Stimulated activated naive B cell treated with anti-CD40 and anti-IgM and Interleukin-4, amounts not matched to agents 10 μg/mL and 1 μg/mL and 100 μg/mL, for 72 hours (primary cell): Measurements from ENCODE around the gene PCDH9.
A peak's percentile ranks its signal among the peaks of the same experiment; 100 is the strongest.

Source experiments
- ATAC-seq, 2 donors: fragments of 150-1000 bp; cut with Tn5 transposase; replicated peaks; 2 replicates each; pipeline ENCODE4 v1.10.0; 2021; ENCODE audit warnings: moderate library complexity in 1 of 2
- DNase-seq: peaks from one replicate; pipeline ENCODE4 v3.0.0; 2021
- H3K27ac Mint-ChIP-seq: one replicate; pipeline ENCODE4 v1.8.0; 2022; ENCODE audit warnings: mild to moderate bottlenecking, mixed read lengths
- H3K27me3 Mint-ChIP-seq, 2 donors: one replicate each; pipeline ENCODE4 v1.8.0; 2022; ENCODE audit warnings: mixed read lengths in 2 of 2
- H3K36me3 Mint-ChIP-seq, 2 donors: one replicate each; pipeline ENCODE4 v1.8.0; 2022; ENCODE audit warnings: mixed read lengths in 2 of 2, mild to moderate bottlenecking in 1 of 2
- H3K4me1 Mint-ChIP-seq, 2 donors: one replicate each; pipeline ENCODE4 v1.8.0; 2022; ENCODE audit warnings: mixed read lengths in 2 of 2, mild to moderate bottlenecking in 1 of 2
- H3K4me3 Mint-ChIP-seq, 2 donors: one replicate each; pipeline ENCODE4 v1.8.0; 2022; ENCODE audit warnings: mild to moderate bottlenecking in 2 of 2, mixed read lengths in 2 of 2, moderate library complexity in 1 of 2
- H3K9me3 Mint-ChIP-seq, 2 donors: one replicate each; pipeline ENCODE4 v1.8.0; 2022; ENCODE audit warnings: mixed read lengths in 2 of 2, mild to moderate bottlenecking in 1 of 2

The PCDH9 gene

GRCh38 chr13:67230404-67231288 is 510 bp upstream of the PCDH9 start:
- peak; percentile 96 for DNase-seq
- H3K4me3 Mint-ChIP-seq: no peak overlapping the region
- H3K4me1 Mint-ChIP-seq: peaks cover 7 to 10% of the 10 kb centered on the region in 2 donors
- H3K9me3 Mint-ChIP-seq: no peaks in the 10 kb centered on the region
- ATAC-seq: peak; percentile 89 to 90
- H3K27me3 Mint-ChIP-seq: no peaks in the 10 kb centered on the region
- peaks cover 7 to 11% of the 10 kb centered on the region in 2 donors for H3K36me3 Mint-ChIP-seq
- H3K27ac Mint-ChIP-seq: no peak overlapping the region

GRCh38 chr13:67228916-67229315 is 1.2 kb downstream of the PCDH9 start:
- ATAC-seq (no peak), DNase-seq (no peak)
- Mint-ChIP-seq H3K27ac (no peak overlapping the region), H3K9me3 (no peaks in the 10 kb centered on the region), H3K4me1 (peaks cover 7 to 16% of the 10 kb centered on the region in 2 donors), H3K4me3 (no peak overlapping the region), H3K27me3 (no peaks in the 10 kb centered on the region), H3K36me3 (peaks cover 13 to 14% of the 10 kb centered on the region in 2 donors)

GRCh38 chr13:67228031-67228430 is 2.1 kb downstream of the PCDH9 start:
- ATAC-seq (no peak), DNase-seq (no peak)
- H3K36me3 Mint-ChIP-seq: peaks cover 14% of the 10 kb centered on the region in 2 donors
- no peaks in the 10 kb centered on the region for H3K9me3 Mint-ChIP-seq
- H3K4me1 Mint-ChIP-seq: peaks cover 10 to 17% of the 10 kb centered on the region in 2 donors
- H3K27me3 Mint-ChIP-seq: no peaks in the 10 kb centered on the region
- no peak overlapping the region for H3K4me3 Mint-ChIP-seq
- no peak overlapping the region for H3K27ac Mint-ChIP-seq

- Mint-ChIP-seq H3K27ac (no peak overlapping the region), H3K4me3 (peak overlapping the region; percentile 14 to 36), H3K36me3 (peaks cover 16 to 17% of the 10 kb centered on the region in 2 donors), H3K4me1 (peaks cover 11 to 18% of the 10 kb centered on the region in 2 donors), H3K27me3 (no peaks in the 10 kb centered on the region), H3K9me3 (no peaks in the 10 kb centered on the region)
- ATAC-seq (no peak), DNase-seq (no peak)
Observed at GRCh38 chr13:67227131-67227983, 2.8 kb downstream of the PCDH9 start.

- H3K27ac Mint-ChIP-seq: no peak overlapping the region
- H3K4me1 Mint-ChIP-seq: peaks cover 15 to 18% of the 10 kb centered on the region in 2 donors
- H3K9me3 Mint-ChIP-seq: no peaks in the 10 kb centered on the region
- peak overlapping the region; percentile 14 to 39 for H3K4me3 Mint-ChIP-seq
- H3K36me3 Mint-ChIP-seq: peaks cover 16 to 17% of the 10 kb centered on the region in 2 donors
- H3K27me3 Mint-ChIP-seq: no peaks in the 10 kb centered on the region
- DNase-seq: no peak
- ATAC-seq: no peak
Observed at GRCh38 chr13:67226696-67227095, 3.4 kb downstream of the PCDH9 start.

- peak in 1 of 2 donors; percentile 31 for ATAC-seq
- Mint-ChIP-seq H3K4me1 (peaks cover 18 to 19% of the 10 kb centered on the region in 2 donors), H3K36me3 (peaks cover 14% of the 10 kb centered on the region in 2 donors), H3K27me3 (no peaks in the 10 kb centered on the region), H3K9me3 (no peaks in the 10 kb centered on the region), H3K4me3 (peak overlapping the region; percentile 67 to 71), H3K27ac (peak overlapping the region; percentile 68)
- DNase-seq: no peak
Observed at GRCh38 chr13:67225252-67226159, 4.6 kb downstream of the PCDH9 start.

- DNase-seq (no peak), ATAC-seq (peak; percentile 62 to 67)
- peak overlapping the region; percentile 76 to 77 for H3K4me3 Mint-ChIP-seq
- H3K4me1 Mint-ChIP-seq: peaks cover 18 to 19% of the 10 kb centered on the region in 2 donors
- no peaks in the 10 kb centered on the region for H3K27me3 Mint-ChIP-seq
- no peaks in the 10 kb centered on the region for H3K9me3 Mint-ChIP-seq
- H3K36me3 Mint-ChIP-seq: peaks cover 14% of the 10 kb centered on the region in 2 donors
- H3K27ac Mint-ChIP-seq: peak overlapping the region; percentile 22
Observed at GRCh38 chr13:67224148-67224846, 5.8 kb downstream of the PCDH9 start.

- peak overlapping the region; percentile 76 to 77 for H3K4me3 Mint-ChIP-seq
- peaks cover 14% of the 10 kb centered on the region in 2 donors for H3K36me3 Mint-ChIP-seq
- H3K27me3 Mint-ChIP-seq: no peaks in the 10 kb centered on the region
- peaks cover 18 to 19% of the 10 kb centered on the region in 2 donors for H3K4me1 Mint-ChIP-seq
- ATAC-seq: no peak
- DNase-seq: no peak
- H3K27ac Mint-ChIP-seq: peak overlapping the region; percentile 22
- H3K9me3 Mint-ChIP-seq: no peaks in the 10 kb centered on the region
Observed at GRCh38 chr13:67223742-67224141, 6.4 kb downstream of the PCDH9 start.

GRCh38 chr13:67223024-67223423 is 7.1 kb downstream of the PCDH9 start:
- Mint-ChIP-seq H3K36me3 (peaks cover 14% of the 10 kb centered on the region in 2 donors), H3K9me3 (no peaks in the 10 kb centered on the region), H3K27ac (peak overlapping the region; percentile 83), H3K4me1 (peaks cover 21 to 24% of the 10 kb centered on the region in 2 donors), H3K4me3 (peak overlapping the region; percentile 72 to 76), H3K27me3 (no peaks in the 10 kb centered on the region)
- ATAC-seq (peak in 1 of 2 donors; percentile 47), DNase-seq (no peak)

- no peak overlapping the region for H3K27ac Mint-ChIP-seq
- H3K9me3 Mint-ChIP-seq: no peaks in the 10 kb centered on the region
- peaks cover 21 to 34% of the 10 kb centered on the region in 2 donors for H3K4me1 Mint-ChIP-seq
- ATAC-seq (peak; percentile 86 to 89), DNase-seq (no peak)
- peaks cover 8 to 14% of the 10 kb centered on the region in 2 donors for H3K36me3 Mint-ChIP-seq
- peak overlapping the region; percentile 44 to 65 for H3K4me3 Mint-ChIP-seq
- H3K27me3 Mint-ChIP-seq: no peaks in the 10 kb centered on the region
Observed at GRCh38 chr13:67221630-67222226, 8.4 kb downstream of the PCDH9 start.

- peaks cover 2 to 10% of the 10 kb centered on the region in 2 donors for H3K36me3 Mint-ChIP-seq
- no peaks in the 10 kb centered on the region for H3K27me3 Mint-ChIP-seq
- H3K9me3 Mint-ChIP-seq: no peaks in the 10 kb centered on the region
- ATAC-seq (no peak), DNase-seq (no peak)
- H3K27ac Mint-ChIP-seq: no peak overlapping the region
- peaks cover 15 to 41% of the 10 kb centered on the region in 2 donors for H3K4me1 Mint-ChIP-seq
- H3K4me3 Mint-ChIP-seq: no peak overlapping the region
Observed at GRCh38 chr13:67219113-67219512, 11.0 kb downstream of the PCDH9 start.

GRCh38 chr13:67217880-67218279 is 12.3 kb downstream of the PCDH9 start:
- H3K4me1 Mint-ChIP-seq: peaks cover 12 to 37% of the 10 kb centered on the region in 2 donors
- peaks cover under 1 to 8% of the 10 kb centered on the region in 2 donors for H3K36me3 Mint-ChIP-seq
- no peak overlapping the region for H3K27ac Mint-ChIP-seq
- H3K4me3 Mint-ChIP-seq: no peak overlapping the region
- no peaks in the 10 kb centered on the region for H3K27me3 Mint-ChIP-seq
- H3K9me3 Mint-ChIP-seq: no peaks in the 10 kb centered on the region
- no peak for ATAC-seq
- no peak for DNase-seq

GRCh38 chr13:67216864-67217263 is 13.3 kb downstream of the PCDH9 start:
- no peaks in the 10 kb centered on the region for H3K9me3 Mint-ChIP-seq
- no peaks in the 10 kb centered on the region for H3K27me3 Mint-ChIP-seq
- H3K36me3 Mint-ChIP-seq: peaks cover 0 to 6% of the 10 kb centered on the region in 2 donors
- DNase-seq (no peak), ATAC-seq (no peak)
- H3K4me1 Mint-ChIP-seq: peaks cover 11 to 28% of the 10 kb centered on the region in 2 donors
- H3K27ac Mint-ChIP-seq: no peak overlapping the region
- no peak overlapping the region for H3K4me3 Mint-ChIP-seq
